K562 (cell line): ENCODE results near the gene ADARB2. TPM values are rescaled to one million over a fixed set of nuclear protein-coding genes. Genes with fewer than 3 reads are reported as not detected.

ENCODE experiments used
- ATAC-seq: fragments of 200-7000 bp; cut with Tn5 transposase; 3 replicates; pipeline ENCODE4 v1.9.1; 2020; ENCODE audit warnings: moderate library complexity
- BruUV-seq: library from RNA; stranded (reverse); fragments of 400-500 nt; replicated peaks from 2 replicates; lab custom pipeline; 2021; lab: Mats Ljungman, UMichigan
- CTCF ChIA-PET: fragments of 300-600 bp; formaldehyde crosslinking; extraction: SDS; loops from one replicate; lab custom pipeline; 2021; ENCODE audit warnings: low intra/inter-chr PET ratio; lab: Yijun Ruan, JAX
- POLR2A ChIA-PET: fragments of 300-600, 350-650 bp; sonication (Branson Sonifier 250); formaldehyde crosslinking; extraction: SDS; loops from one replicate; lab custom pipeline; 2021; ENCODE audit warnings: antibody characterized with exemption, inconsistent platforms; lab: Yijun Ruan, JAX
- DNase-seq, 4 experiments: peaks; one replicate each; pipeline versions ENCODE4 v3.0.0 to v3.0.0-alpha.2; 2011 to 2018; ENCODE audit warnings: low spot score in 3 of 4, mixed read lengths in 3 of 4; ENCODE audit errors: extremely low read depth in 1 of 4
- FAIRE-seq: peaks from 2 replicates; lab custom pipeline; 2011; peaks lifted over from hg19 to GRCh38; lab: Jason Lieb, UNC
- H2AFZ ChIP-seq: 2 replicates; pipeline ENCODE4 v1.6.0; 2011; ENCODE audit warnings: low read depth, low read length, control low read depth, inconsistent platforms
- H3K27ac ChIP-seq: fragments of 200-600 bp; 3 replicates; pipeline ENCODE4 v1.8.0; 2011; ENCODE audit warnings: low read depth, mild to moderate bottlenecking, control low read depth, inconsistent platforms, low read length, moderate library complexity, mixed read lengths; ENCODE audit errors: extremely low read depth
- H3K27me3 ChIP-seq, 2 experiments: fragments of 300-600 bp in 1 of 2; 2 replicates in 1 of 2; 3 replicates in 1 of 2; pipeline versions ENCODE4 v1.6.0 to v1.8.0; 2011; ENCODE audit warnings: inconsistent platforms in 2 of 2, low read length in 2 of 2, mild to moderate bottlenecking in 1 of 2, mixed read lengths in 1 of 2, moderate library complexity in 1 of 2; ENCODE audit not compliant: control insufficient read depth in 2 of 2, insufficient read depth in 2 of 2
- H3K36me3 ChIP-seq: fragments of 300-600 bp; 3 replicates; pipeline ENCODE4 v1.8.0; 2011; ENCODE audit warnings: mild to moderate bottlenecking, low read length, inconsistent platforms; ENCODE audit not compliant: control insufficient read depth, insufficient read depth
- H3K4me1 ChIP-seq, 2 experiments: fragments of 200-600 bp in 1 of 2; replicated peaks in 1 of 2; 2 replicates in 1 of 2; 3 replicates in 1 of 2; pipeline versions ENCODE4 v1.5.1 to v1.8.0; 2011; ENCODE audit warnings: inconsistent platforms in 2 of 2, low read length in 2 of 2, mild to moderate bottlenecking in 1 of 2, mixed read lengths in 1 of 2, moderate library complexity in 1 of 2; ENCODE audit not compliant: control insufficient read depth in 2 of 2, insufficient read depth in 2 of 2
- H3K4me2 ChIP-seq: 2 replicates; pipeline ENCODE4 v1.6.1; 2011; ENCODE audit warnings: low read length, control low read depth, inconsistent platforms, mixed read lengths; ENCODE audit not compliant: insufficient read depth
- H3K4me3 ChIP-seq: fragments of 200-600 bp; sonication (generic), shearing (Covaris generic); 2 replicates; pipeline ENCODE4 v1.5.1; 2016; ENCODE audit warnings: control low read depth, inconsistent platforms
- H3K79me2 ChIP-seq: fragments of 200-600 bp; 3 replicates; pipeline ENCODE4 v1.8.0; 2011; ENCODE audit warnings: low read length, inconsistent platforms; ENCODE audit not compliant: control insufficient read depth, insufficient read depth
- H3K9ac ChIP-seq, 2 experiments: 2 replicates each; pipeline versions ENCODE4 v1.6.0 to v1.6.1; 2011; ENCODE audit warnings: low read depth in 2 of 2, low read length in 2 of 2, control low read depth in 1 of 2, inconsistent platforms in 1 of 2, mild to moderate bottlenecking in 1 of 2, mixed read lengths in 1 of 2; ENCODE audit not compliant: insufficient read depth in 1 of 2
- H3K9me1 ChIP-seq: one replicate; pipeline ENCODE4 v1.6.0; 2011; ENCODE audit warnings: inconsistent platforms, mild to moderate bottlenecking, low read length, moderate library complexity; ENCODE audit not compliant: control insufficient read depth, insufficient read depth
- H3K9me3 ChIP-seq: replicated peaks from 2 replicates; pipeline ENCODE4 v1.5.1; 2011; ENCODE audit warnings: low read depth, low read length, inconsistent platforms; ENCODE audit not compliant: control insufficient read depth, insufficient read depth
- H4K20me1 ChIP-seq: replicated peaks from 2 replicates; pipeline ENCODE4 v1.6.1; 2011; ENCODE audit warnings: low read length, inconsistent platforms, mixed read lengths; ENCODE audit not compliant: control insufficient read depth, insufficient read depth
- FOXA1 ChIP-seq: fragments of 450-650 bp; IDR thresholded peaks from 2 replicates; pipeline ENCODE4 v1.6.1; 2016; ENCODE audit warnings: mild to moderate bottlenecking, borderline replicate concordance
- FOXJ2 ChIP-seq: fragments of 200-800 bp; sonication (Bioruptor generic); IDR thresholded peaks from 2 replicates; pipeline ENCODE4 v1.6.1; 2016; ENCODE audit warnings: missing genetic modification characterization, missing compliant biosample characterization
- MCM5 ChIP-seq: fragments of 450-650 bp; IDR thresholded peaks from 2 replicates; pipeline ENCODE4 v1.6.1; 2016; ENCODE audit warnings: low read depth
- MXI1 ChIP-seq: IDR thresholded peaks from 2 replicates; pipeline ENCODE4 v1.6.1; 2011; ENCODE audit warnings: low read depth, mild to moderate bottlenecking, improper control_type of control experiment, low read length
- POLR2H ChIP-seq: IDR thresholded peaks from 2 replicates; pipeline ENCODE4 v1.6.1; 2016; ENCODE audit warnings: missing genetic modification characterization, low read depth, mild to moderate bottlenecking, control low read depth, missing compliant biosample characterization, moderate library complexity
- TGIF2 ChIP-seq: sonication (generic); formaldehyde crosslinking; IDR thresholded peaks from 2 replicates; pipeline ENCODE4 v1.8.1; 2022; ENCODE audit warnings: mild to moderate bottlenecking, missing genetic modification reagents, moderate library complexity
- XRCC4 ChIP-seq: IDR thresholded peaks from one replicate; pipeline ENCODE4 v1.6.1; 2011; ENCODE audit not compliant: insufficient read depth, insufficient read length; ENCODE audit errors: extremely low read depth
- WGBS: fragments of 100-300 bp; shearing (Covaris generic); methylation state at CpG from one replicate; pipeline ENCODE4 v1.1.6; 2016; ENCODE audit warnings: low coverage, mixed read lengths; ENCODE audit not compliant: insufficient coverage; ENCODE audit errors: missing lambda C conversion rate; 5-methylcytosine and 5-hydroxymethylcytosine counted together
- in situ Hi-C: fragments of 300-500 bp; cut with MboI; formaldehyde crosslinking; loops from 4 replicates; pipeline ENCODE4 v1.15.0; 2018; ENCODE audit warnings: inconsistent platforms, mixed read lengths
- intact Hi-C: fragments of 100-400 bp; cut with micrococcal nuclease; formaldehyde crosslinking; loops from 2 replicates; pipeline ENCODE4 v1.14.2; 2022
- polyA plus RNA-seq, 8 experiments: library from polyadenylated mRNA; depleted of rRNA in 4 of 8; stranded (reverse) in 5 of 8; unstranded in 3 of 8; fragments of >200 nt; fragmentation: Nextera tagmentation in 2 of 8; fragmentation: Illumina TruSeq in 1 of 8; extraction: Ambion mirVana in 2 of 8; extraction: Trizol in 1 of 8; gene quantifications; 2 replicates each; pipeline versions ENCODE4 v1.2.1 to v1.2.3, GENCODE V29; 2011 to 2014; ENCODE audit warnings: inconsistent platforms in 1 of 8, missing spikeins in 1 of 8
- total RNA-seq, 7 experiments: library from RNA; depleted of rRNA in 6 of 7; stranded (reverse); fragments of >200 nt in 6 of 7; fragmentation: Illumina TruSeq in 2 of 7; extraction: Trizol in 2 of 7; gene quantifications; 2 replicates each; pipeline versions ENCODE4 v1.2.1 to v1.2.3, GENCODE V29; 2011 to 2021; ENCODE audit warnings: low replicate concordance in 1 of 7
- TF ChIP-seq, protein P1 (sequence below): IDR thresholded peaks from 2 replicates; pipeline ENCODE4 v1.6.1; 2011; ENCODE audit not compliant: insufficient read length; ENCODE audit errors: extremely low read depth

ADARB2 gene
- total and polyA plus RNA-seq, 9 of the 15 experiments (the other 6 are each of a cell fraction or from before 2014, with no cell fraction given) = not detected

DNA sequence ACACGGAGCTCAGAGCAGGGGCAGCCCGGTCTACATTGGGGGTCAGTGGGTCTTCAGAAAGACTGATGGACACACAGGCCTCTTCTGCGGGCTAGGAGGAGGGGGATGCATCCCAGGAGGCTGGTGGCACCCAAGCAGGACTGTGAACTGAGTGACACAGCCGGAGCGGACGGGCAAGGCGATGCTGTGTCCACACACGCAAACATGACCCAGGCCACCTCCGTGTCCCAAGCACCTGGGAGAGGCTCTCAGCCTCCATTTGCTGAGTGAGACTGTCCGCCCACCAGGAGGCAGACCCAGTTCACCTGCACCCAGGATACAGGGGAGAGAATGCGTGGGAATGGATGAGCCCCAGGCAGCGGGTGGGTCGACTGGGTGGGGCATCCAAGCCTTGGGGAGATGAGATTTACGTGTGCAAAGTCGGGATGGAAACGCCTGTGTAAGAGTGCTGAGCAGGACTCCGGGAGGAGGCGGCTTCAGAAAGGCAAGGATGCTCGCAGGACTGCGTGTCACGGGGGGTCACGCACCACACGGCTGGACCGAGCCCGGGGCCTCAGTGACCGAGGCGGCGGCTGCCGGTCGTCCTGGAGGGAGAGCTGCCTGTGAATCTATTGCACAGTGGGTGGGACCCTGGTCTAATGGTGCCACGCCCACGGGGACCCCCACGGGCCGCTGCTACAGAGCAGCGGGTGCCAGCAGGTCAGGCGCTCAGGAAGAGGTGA, 262.8 kb downstream of the ADARB2 start:
- H3K4me3 ChIP-seq = no peak overlapping the region
- intact Hi-C loops (no loop called here), in situ Hi-C loops (no loop called here)
- H4K20me1 ChIP-seq = no peaks in the 10 kb centered on the region
- TF ChIP-seq MCM5 (no peak), TGIF2 (CRISPR knock-in tag) (no peak), FOXA1 (no peak), FOXJ2 (no peak), XRCC4 (no peak), POLR2H (tag) (no peak), MXI1 (no peak)
- TF ChIP-seq, protein P1, sequence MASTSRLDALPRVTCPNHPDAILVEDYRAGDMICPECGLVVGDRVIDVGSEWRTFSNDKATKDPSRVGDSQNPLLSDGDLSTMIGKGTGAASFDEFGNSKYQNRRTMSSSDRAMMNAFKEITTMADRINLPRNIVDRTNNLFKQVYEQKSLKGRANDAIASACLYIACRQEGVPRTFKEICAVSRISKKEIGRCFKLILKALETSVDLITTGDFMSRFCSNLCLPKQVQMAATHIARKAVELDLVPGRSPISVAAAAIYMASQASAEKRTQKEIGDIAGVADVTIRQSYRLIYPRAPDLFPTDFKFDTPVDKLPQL = no peak
- no peak overlapping the region for H3K9ac ChIP-seq
- no TSS peak for BruUV-seq
- no peaks in the 10 kb centered on the region for H3K9me3 ChIP-seq
- CTCF ChIA-PET = no interaction called here
- no peak for DNase-seq
- ATAC-seq = no peak
- no peaks in the 10 kb centered on the region for H3K36me3 ChIP-seq
- no peaks in the 10 kb centered on the region for H3K79me2 ChIP-seq
- no peaks in the 10 kb centered on the region; a peak in 1 of 5 replicates for H3K4me1 ChIP-seq
- no peak overlapping the region for H3K4me2 ChIP-seq
- peaks cover 12 to 74% of the 10 kb centered on the region in 2 experiments; a peak in 4 of 5 replicates for H3K27me3 ChIP-seq
- no peak overlapping the region for H2AFZ ChIP-seq
- POLR2A ChIA-PET = interaction anchor here (0.9 kb wide), 1 partner anchor 8 kb away, joined by 3 read pairs; no protein-coding TSS in a partner anchor
- FAIRE-seq = no peak
- H3K27ac ChIP-seq = no peak overlapping the region
- 0% methylated on average over 27 of the region's 36 CpGs for WGBS
- no peaks in the 10 kb centered on the region for H3K9me1 ChIP-seq
